NOMO-1 treated with dmso at 0.1 percent for 144 hours (cell line): ENCODE results near the gene HOXC13.

Source experiments
- DNase-seq: peaks from one replicate; lab custom pipeline; 2025; ENCODE audit not compliant: unreplicated experiment; lab: John Stamatoyannopoulos, UW

The HOXC13 gene

GRCh38 chr12:53981634-53982565 is 43.3 kb downstream of the HOXC13 start:
- no peak for DNase-seq

GRCh38 chr12:53982648-53983567 is 44.3 kb downstream of the HOXC13 start:
- no peak for DNase-seq

GRCh38 chr12:53983568-53983949 is 44.9 kb downstream of the HOXC13 start:
- DNase-seq, result no peak

- no peak for DNase-seq
Observed at GRCh38 chr12:53983950-53984572, 45.4 kb downstream of the HOXC13 start.

- DNase-seq, result peak; percentile 72
Observed at GRCh38 chr12:53984901-53985691, 46.5 kb downstream of the HOXC13 start, which contains the start of gene HOXC10. Gene HOXC10, plus strand, starts transcription at chr12:53985146. Its CDS starts 114 bp downstream, at chr12:53985260.

- DNase-seq, result no peak
Observed at GRCh38 chr12:53985692-53985993, 47.0 kb downstream of the HOXC13 start.

GRCh38 chr12:53985994-53986685 is 47.5 kb downstream of the HOXC13 start:
- no peak for DNase-seq

GRCh38 chr12:53986686-53987483 is 48.3 kb downstream of the HOXC13 start:
- no peak for DNase-seq

- no peak for DNase-seq
Observed at GRCh38 chr12:53987787-53988230, 49.2 kb downstream of the HOXC13 start.

GRCh38 chr12:53988541-53989226 is 50.1 kb downstream of the HOXC13 start:
- DNase-seq, result no peak

- DNase-seq, result peak; percentile 29
Observed at GRCh38 chr12:53989227-53990113, 50.8 kb downstream of the HOXC13 start.

- DNase-seq, result no peak
Observed at GRCh38 chr12:53990311-53991076, 51.9 kb downstream of the HOXC13 start.

- no peak for DNase-seq
Observed at GRCh38 chr12:53991077-53991460, 52.4 kb downstream of the HOXC13 start.

GRCh38 chr12:53992377-53992889 is 53.8 kb downstream of the HOXC13 start:
- DNase-seq, result no peak

GRCh38 chr12:53993162-53994008 is 54.8 kb downstream of the HOXC13 start:
- no peak for DNase-seq

GRCh38 chr12:53994009-53994263 is 55.3 kb downstream of the HOXC13 start:
- no peak for DNase-seq
